Immature natural killer cell (primary cell): ENCODE results near the gene HRK. TPM values are rescaled to one million over a fixed set of nuclear protein-coding genes. Genes with fewer than 3 reads are reported as not detected.
A peak's percentile ranks its signal among the peaks of the same experiment; 100 is the strongest.

Source experiments
- DNase-seq, 3 donors: peaks; one replicate each; pipeline ENCODE4 v3.0.0; 2022; ENCODE audit warnings: mixed read lengths in 1 of 3
- H3K27ac Mint-ChIP-seq, 6 donors: one replicate each; pipeline ENCODE4 v1.8.0; 2020; ENCODE audit warnings: mixed read lengths in 6 of 6, mild to moderate bottlenecking in 5 of 6, inconsistent platforms in 4 of 6, moderate library complexity in 3 of 6
- H3K27me3 Mint-ChIP-seq, 3 donors: one replicate each; pipeline ENCODE4 v1.8.0; 2020 to 2021; ENCODE audit warnings: low read depth in 3 of 3, mild to moderate bottlenecking in 3 of 3, mixed read lengths in 3 of 3, moderate library complexity in 3 of 3, inconsistent platforms in 1 of 3
- H3K36me3 Mint-ChIP-seq, 3 donors: one replicate each; pipeline ENCODE4 v1.8.0; 2020; ENCODE audit warnings: mixed read lengths in 3 of 3, inconsistent platforms in 2 of 3, mild to moderate bottlenecking in 2 of 3
- H3K4me1 Mint-ChIP-seq, 2 donors: one replicate each; pipeline ENCODE4 v1.8.0; 2020; ENCODE audit warnings: inconsistent platforms in 2 of 2, mild to moderate bottlenecking in 2 of 2, mixed read lengths in 2 of 2, moderate library complexity in 1 of 2
- H3K4me3 Mint-ChIP-seq, 5 donors: one replicate each; pipeline ENCODE4 v1.8.0; 2020; ENCODE audit warnings: mild to moderate bottlenecking in 5 of 5, mixed read lengths in 5 of 5, inconsistent platforms in 3 of 5, moderate library complexity in 3 of 5
- H3K9me3 Mint-ChIP-seq, 6 donors: one replicate each; pipeline ENCODE4 v1.8.0; 2020; ENCODE audit warnings: mild to moderate bottlenecking in 6 of 6, mixed read lengths in 6 of 6, inconsistent platforms in 4 of 6, moderate library complexity in 3 of 6
- polyA plus RNA-seq, 3 donors: library from polyadenylated mRNA; unstranded; fragments of 300-500 nt; fragmentation: Illumina TruSeq; gene quantifications; one replicate each; pipeline ENCODE4 v1.2.3, GENCODE V29; 2021

HRK gene
- polyA plus RNA-seq, 3 donors from 2014 or later = not detected

DNA sequence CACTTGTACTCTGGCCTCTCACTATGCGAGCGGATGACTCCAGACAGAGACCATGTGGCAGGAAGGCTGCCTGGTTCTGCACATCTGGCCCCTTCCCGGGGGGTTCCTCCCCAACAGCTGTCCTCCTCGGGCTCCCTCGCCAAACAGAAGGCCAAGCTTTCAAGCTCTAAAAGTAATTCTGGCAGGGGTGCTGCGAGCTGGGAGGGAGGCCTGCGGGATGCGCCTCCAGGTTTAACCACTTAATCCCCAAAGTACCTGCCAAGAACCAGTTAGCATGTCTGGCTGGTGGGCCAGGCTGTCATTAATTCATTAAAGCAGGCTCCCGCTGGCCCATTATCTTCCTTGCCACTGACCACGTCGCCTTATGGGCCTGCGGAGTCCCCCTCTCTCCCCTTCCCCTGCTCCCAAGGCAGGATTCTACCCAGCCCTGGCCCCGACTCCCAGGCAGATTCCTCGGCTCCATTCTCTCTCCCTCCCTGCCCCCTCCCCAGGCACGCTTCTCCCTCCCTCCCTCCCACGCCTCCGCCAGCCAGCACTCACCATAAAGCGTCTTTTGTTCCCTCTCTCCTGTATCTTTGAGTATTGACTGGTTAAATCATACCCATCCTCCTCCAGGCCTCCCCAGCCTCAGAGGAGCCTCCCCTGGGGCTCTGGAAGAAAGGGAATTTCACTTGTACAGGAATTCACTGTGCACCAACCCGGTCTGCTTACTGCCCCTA is 4.9 kb downstream of the HRK start:
- DNase-seq = no peak
- H3K4me3 Mint-ChIP-seq = no peak overlapping the region
- H3K27me3 Mint-ChIP-seq = peaks cover 12 to 33% (median 16%) of the 10 kb centered on the region in 3 donors
- H3K4me1 Mint-ChIP-seq = peaks cover 14 to 18% of the 10 kb centered on the region in 2 donors
- no peak overlapping the region for H3K27ac Mint-ChIP-seq
- H3K9me3 Mint-ChIP-seq = peaks cover 0 to 8% (median 2%) of the 10 kb centered on the region in 6 donors
- no peaks in the 10 kb centered on the region for H3K36me3 Mint-ChIP-seq

GRCh38 chr12:116874324-116874995 is 6.8 kb downstream of the HRK start:
- H3K27me3 Mint-ChIP-seq = peaks cover 4 to 23% (median 10%) of the 10 kb centered on the region in 3 donors
- H3K4me1 Mint-ChIP-seq = peaks cover 5 to 6% of the 10 kb centered on the region in 2 donors
- no peak overlapping the region for H3K4me3 Mint-ChIP-seq
- peaks cover 0 to 8% (median under 1%) of the 10 kb centered on the region in 6 donors for H3K9me3 Mint-ChIP-seq
- no peaks in the 10 kb centered on the region for H3K36me3 Mint-ChIP-seq
- no peak for DNase-seq
- H3K27ac Mint-ChIP-seq = no peak overlapping the region

- no peaks in the 10 kb centered on the region for H3K4me1 Mint-ChIP-seq
- peaks cover 0 to 8% (median under 1%) of the 10 kb centered on the region in 6 donors for H3K9me3 Mint-ChIP-seq
- no peaks in the 10 kb centered on the region for H3K36me3 Mint-ChIP-seq
- no peak for DNase-seq
- no peak overlapping the region for H3K27ac Mint-ChIP-seq
- no peak overlapping the region for H3K4me3 Mint-ChIP-seq
- peaks cover 0 to 8% (median 5%) of the 10 kb centered on the region in 3 donors for H3K27me3 Mint-ChIP-seq
Measured at GRCh38 chr12:116870306-116870705, 10.9 kb downstream of the HRK start.

- H3K36me3 Mint-ChIP-seq = no peaks in the 10 kb centered on the region
- H3K4me3 Mint-ChIP-seq = no peak overlapping the region
- H3K27me3 Mint-ChIP-seq = peaks cover 0 to 9% (median 2%) of the 10 kb centered on the region in 3 donors
- no peak overlapping the region for H3K27ac Mint-ChIP-seq
- no peak for DNase-seq
- no peaks in the 10 kb centered on the region for H3K9me3 Mint-ChIP-seq
- no peaks in the 10 kb centered on the region for H3K4me1 Mint-ChIP-seq
Measured at GRCh38 chr12:116867523-116867922, 13.7 kb downstream of the HRK start.

DNA sequence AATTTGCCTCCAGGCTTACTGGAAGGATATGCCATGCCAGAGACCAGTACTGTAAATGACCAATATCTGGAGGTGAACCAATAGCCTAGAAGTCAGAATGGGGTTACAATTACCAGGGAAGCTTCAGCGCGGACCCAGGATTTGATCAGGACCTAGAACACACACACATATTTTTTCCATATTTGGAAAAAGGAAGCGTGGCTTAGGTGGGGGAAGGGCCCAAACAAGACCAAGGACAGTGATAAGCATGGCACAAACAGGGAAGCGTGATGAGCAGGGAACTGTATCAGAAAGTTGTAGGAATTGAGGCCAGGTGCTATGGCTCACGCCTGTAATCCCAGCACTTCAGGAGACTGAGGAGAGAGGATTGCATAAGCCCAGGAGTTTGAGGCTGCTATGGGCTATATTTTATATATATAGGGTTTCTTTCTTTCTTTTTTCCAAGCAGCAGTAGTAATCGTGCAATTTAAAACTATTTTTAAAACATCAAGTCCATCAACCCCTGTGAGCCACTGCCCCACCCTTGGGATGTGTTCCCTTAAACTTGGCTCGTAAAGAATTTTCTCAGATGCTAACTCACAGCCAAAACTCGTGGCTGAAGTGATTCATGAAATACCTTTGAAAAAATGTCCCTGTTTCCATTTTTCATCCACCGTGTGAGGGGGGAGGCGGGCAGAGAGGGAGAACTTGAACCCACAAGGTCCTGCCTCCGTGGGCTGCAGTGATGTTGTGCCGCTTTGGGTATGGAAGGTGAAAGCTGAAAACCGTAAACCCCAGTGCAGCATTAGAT is 16.7 kb downstream of the HRK start:
- no peak for DNase-seq
- H3K36me3 Mint-ChIP-seq = no peaks in the 10 kb centered on the region
- H3K9me3 Mint-ChIP-seq = no peaks in the 10 kb centered on the region
- no peak overlapping the region for H3K4me3 Mint-ChIP-seq
- H3K4me1 Mint-ChIP-seq = peaks cover 0 to 3% of the 10 kb centered on the region in 2 donors
- H3K27me3 Mint-ChIP-seq = peaks cover 0 to 18% (median 2%) of the 10 kb centered on the region in 3 donors
- no peak overlapping the region for H3K27ac Mint-ChIP-seq

DNA sequence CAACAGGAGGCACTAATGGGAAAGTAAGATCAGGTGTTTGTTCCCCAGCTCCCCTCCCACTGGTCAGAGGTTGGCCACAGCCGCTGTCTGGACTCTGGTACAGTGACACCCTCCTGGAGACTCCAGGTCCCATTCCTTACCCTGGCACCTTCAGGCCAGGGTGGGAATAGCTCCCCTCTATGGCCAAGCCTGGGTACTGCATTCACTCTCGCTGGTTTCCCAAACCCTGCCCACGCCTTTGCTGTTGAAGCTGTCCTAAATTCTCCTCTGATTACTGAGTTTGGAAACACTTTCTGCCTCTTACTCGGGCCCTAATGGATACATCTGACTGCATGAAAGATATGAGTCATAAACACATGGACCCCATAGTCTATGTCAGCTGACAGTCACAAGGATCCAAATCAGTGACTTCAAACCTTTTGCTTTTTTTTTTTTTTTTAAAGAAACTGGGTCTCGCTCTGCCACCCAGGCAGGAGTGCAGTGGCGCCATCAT is 17.9 kb downstream of the HRK start:
- peaks cover 0 to 3% of the 10 kb centered on the region in 2 donors for H3K4me1 Mint-ChIP-seq
- no peak overlapping the region for H3K4me3 Mint-ChIP-seq
- H3K36me3 Mint-ChIP-seq = no peaks in the 10 kb centered on the region
- H3K27me3 Mint-ChIP-seq = peaks cover 2 to 18% (median 2%) of the 10 kb centered on the region in 3 donors
- H3K27ac Mint-ChIP-seq = no peak overlapping the region
- no peaks in the 10 kb centered on the region for H3K9me3 Mint-ChIP-seq
- DNase-seq = no peak

DNA sequence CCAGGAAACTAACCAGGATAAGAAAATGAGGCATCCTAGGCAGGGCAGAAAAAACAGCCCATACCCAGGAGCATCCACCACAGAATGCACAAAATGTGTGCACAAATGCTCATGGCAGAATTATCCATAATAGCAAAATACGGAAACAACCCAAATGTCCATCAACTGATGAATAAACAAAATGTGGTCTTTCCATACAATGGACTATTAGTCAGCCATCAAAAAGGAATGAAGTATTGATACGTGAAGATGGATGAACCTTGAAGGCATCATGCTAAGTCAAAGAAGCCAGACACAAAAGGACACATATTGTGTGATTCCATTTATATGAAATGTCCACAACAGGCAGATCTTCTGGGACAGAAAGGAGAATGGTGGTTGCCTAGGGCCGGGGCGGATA is 19.1 kb downstream of the HRK start:
- no peaks in the 10 kb centered on the region for H3K9me3 Mint-ChIP-seq
- peaks cover 4 to 25% (median 5%) of the 10 kb centered on the region in 3 donors for H3K27me3 Mint-ChIP-seq
- no peak for DNase-seq
- H3K36me3 Mint-ChIP-seq = no peaks in the 10 kb centered on the region
- H3K4me3 Mint-ChIP-seq = no peak overlapping the region
- H3K27ac Mint-ChIP-seq = no peak overlapping the region
- peaks cover 0 to 3% of the 10 kb centered on the region in 2 donors for H3K4me1 Mint-ChIP-seq

DNA sequence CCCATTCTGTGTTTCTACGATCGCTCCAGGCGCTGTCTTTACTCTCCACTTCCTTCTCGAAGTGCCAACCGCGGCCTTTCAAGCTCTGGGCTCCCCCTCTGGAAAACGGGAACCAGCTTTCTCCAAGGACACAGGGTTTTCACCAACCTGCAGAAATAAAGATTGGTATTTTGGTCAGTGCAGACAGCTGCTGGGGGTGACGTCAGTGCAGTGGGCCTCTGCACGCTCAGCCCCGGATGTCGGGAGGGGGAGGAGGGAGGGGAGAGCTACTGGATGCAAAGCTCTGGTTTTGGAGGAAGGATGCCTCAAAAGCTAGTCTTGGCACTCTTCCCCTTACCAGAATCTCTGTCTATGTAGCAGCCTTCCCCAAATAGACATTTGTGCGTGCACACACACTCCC is 19.9 kb downstream of the HRK start:
- Mint-ChIP-seq H3K4me1 (peaks cover 0 to 3% of the 10 kb centered on the region in 2 donors), H3K27me3 (peaks cover 5 to 26% (median 7%) of the 10 kb centered on the region in 3 donors), H3K27ac (no peak overlapping the region), H3K36me3 (no peaks in the 10 kb centered on the region), H3K9me3 (no peaks in the 10 kb centered on the region), H3K4me3 (no peak overlapping the region)
- peak in 1 of 3 donors; percentile 5 for DNase-seq

DNA sequence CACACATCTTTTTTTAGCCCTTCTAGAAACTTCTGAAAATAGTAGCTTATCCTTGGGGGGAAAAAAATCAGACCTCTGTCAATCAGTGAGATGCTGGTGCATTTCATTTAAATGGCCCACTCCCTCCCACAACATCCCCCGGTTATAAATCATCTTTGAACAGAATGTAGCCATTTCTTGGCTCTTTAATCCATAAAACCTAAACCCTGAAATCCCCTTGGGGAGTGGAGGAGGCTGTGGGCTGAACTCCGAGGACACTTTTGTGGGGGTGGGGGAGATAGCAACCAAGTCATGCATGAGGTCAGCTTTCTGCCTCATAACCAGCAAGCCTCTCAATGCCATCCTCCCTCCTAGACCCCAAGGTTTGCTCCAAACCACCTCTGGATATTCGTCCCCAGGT is 21.0 kb downstream of the HRK start:
- H3K4me3 Mint-ChIP-seq = no peak overlapping the region
- no peaks in the 10 kb centered on the region for H3K9me3 Mint-ChIP-seq
- no peak for DNase-seq
- H3K4me1 Mint-ChIP-seq = peaks cover 0 to 3% of the 10 kb centered on the region in 2 donors
- H3K36me3 Mint-ChIP-seq = no peaks in the 10 kb centered on the region
- peaks cover 7 to 26% (median 7%) of the 10 kb centered on the region in 3 donors for H3K27me3 Mint-ChIP-seq
- H3K27ac Mint-ChIP-seq = no peak overlapping the region

- H3K27ac Mint-ChIP-seq = no peak overlapping the region
- no peaks in the 10 kb centered on the region for H3K9me3 Mint-ChIP-seq
- H3K36me3 Mint-ChIP-seq = no peaks in the 10 kb centered on the region
- peaks cover 0 to 3% of the 10 kb centered on the region in 2 donors for H3K4me1 Mint-ChIP-seq
- H3K27me3 Mint-ChIP-seq = peaks cover 5 to 21% (median 7%) of the 10 kb centered on the region in 3 donors
- DNase-seq = no peak
- H3K4me3 Mint-ChIP-seq = no peak overlapping the region
Measured at GRCh38 chr12:116859079-116859478, 22.2 kb downstream of the HRK start.

DNA sequence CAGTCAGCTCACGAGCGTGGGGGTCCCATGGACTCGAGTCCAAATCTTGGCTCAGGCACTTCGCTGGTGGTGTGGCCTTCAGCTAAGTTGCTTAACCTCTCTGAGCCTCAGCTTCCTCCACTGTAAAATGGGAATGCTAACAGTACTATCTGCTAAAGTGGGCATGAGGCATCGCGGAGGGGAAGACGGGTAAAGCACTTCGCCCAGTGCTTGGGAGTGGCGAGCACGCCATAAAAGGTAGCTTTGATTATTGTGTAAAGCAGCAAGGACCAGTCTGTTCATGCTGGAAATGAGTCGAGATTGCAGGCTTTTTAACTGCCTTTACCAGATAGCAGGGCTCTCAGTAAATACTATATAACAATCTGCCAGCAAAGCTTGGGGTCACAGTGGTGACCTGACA is 24.5 kb downstream of the HRK start:
- Mint-ChIP-seq H3K4me1 (peaks cover 0 to 3% of the 10 kb centered on the region in 2 donors), H3K27ac (no peak overlapping the region), H3K36me3 (no peaks in the 10 kb centered on the region), H3K4me3 (no peak overlapping the region), H3K9me3 (no peaks in the 10 kb centered on the region), H3K27me3 (peaks cover 5 to 16% (median 9%) of the 10 kb centered on the region in 3 donors)
- no peak for DNase-seq

- H3K4me1 Mint-ChIP-seq = peaks cover 0 to 2% of the 10 kb centered on the region in 2 donors
- no peaks in the 10 kb centered on the region for H3K9me3 Mint-ChIP-seq
- peaks cover 5 to 16% (median 9%) of the 10 kb centered on the region in 3 donors for H3K27me3 Mint-ChIP-seq
- H3K27ac Mint-ChIP-seq = no peak overlapping the region
- DNase-seq = no peak
- H3K4me3 Mint-ChIP-seq = no peak overlapping the region
- no peaks in the 10 kb centered on the region for H3K36me3 Mint-ChIP-seq
Measured at GRCh38 chr12:116855744-116856470, 25.3 kb downstream of the HRK start.

DNA sequence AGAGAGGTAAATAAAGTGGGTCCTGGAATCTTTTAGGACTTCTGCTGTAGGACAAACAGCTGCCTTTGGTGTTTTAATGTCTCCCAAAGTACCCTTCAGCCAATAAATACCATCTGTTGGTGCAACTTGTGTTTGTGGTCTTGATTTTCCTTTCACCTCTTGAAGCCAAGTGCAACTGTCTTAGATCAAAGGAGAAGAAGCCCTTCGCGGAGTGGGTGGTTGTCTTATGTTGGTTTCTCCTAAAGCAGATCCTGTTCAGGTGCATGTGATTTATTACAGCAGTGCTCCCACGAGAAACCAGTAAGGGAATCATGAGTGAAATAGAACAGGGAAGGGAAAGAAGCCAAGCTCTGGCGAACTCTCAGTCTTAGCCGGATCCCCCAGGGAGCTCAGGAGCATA is 27.7 kb downstream of the HRK start:
- Mint-ChIP-seq H3K4me1 (no peaks in the 10 kb centered on the region), H3K27me3 (peaks cover 5 to 15% (median 8%) of the 10 kb centered on the region in 3 donors), H3K9me3 (no peaks in the 10 kb centered on the region), H3K27ac (no peak overlapping the region), H3K4me3 (no peak overlapping the region), H3K36me3 (no peaks in the 10 kb centered on the region)
- DNase-seq = no peak
